PC-3 (cell line): Measurements from ENCODE around the gene TNRC6C. TPM values are rescaled to one million over a fixed set of nuclear protein-coding genes. Genes with fewer than 3 reads are reported as not detected.

Experiments used
- ATAC-seq: fragments of 200-7000 bp; cut with Tn5 transposase; 2 replicates; pipeline ENCODE4 v1.9.1; 2020; ENCODE audit warnings: mild to moderate bottlenecking, moderate library complexity
- BruUV-seq: library from RNA; stranded (reverse); fragments of 400-500 nt; replicated peaks from 2 replicates; lab custom pipeline; 2021; lab: Mats Ljungman, UMichigan
- CTCF ChIA-PET: fragments of 300-600 bp; sonication (Branson Sonifier 250); formaldehyde crosslinking; loops from one replicate; lab custom pipeline; 2022; ENCODE audit warnings: antibody characterized with exemption; lab: Charles Lee
- POLR2A ChIA-PET: fragments of 300-600 bp; sonication (Branson Sonifier 250); formaldehyde crosslinking; loops from one replicate; lab custom pipeline; 2022; ENCODE audit warnings: antibody characterized with exemption; ENCODE audit not compliant: unreplicated experiment; lab: Charles Lee
- DNase-seq: peaks from one replicate; pipeline ENCODE4 v3.0.0-alpha.2; 2015
- H2AFZ ChIP-seq: fragments of 300-600 bp; sonication (generic); 2 replicates; pipeline ENCODE4 v1.6.0; 2016; ENCODE audit warnings: antibody characterized with exemption, low read length
- H3F3A ChIP-seq: fragments of 300-600 bp; sonication (generic); one replicate; pipeline ENCODE4 v1.6.0; 2017; ENCODE audit warnings: antibody characterized with exemption, low read length, control low read depth, mild to moderate bottlenecking; ENCODE audit not compliant: unreplicated experiment
- H3K27ac ChIP-seq: fragments of 300-600 bp; sonication (generic); 2 replicates; pipeline ENCODE4 v1.5.1; 2016; ENCODE audit warnings: mild to moderate bottlenecking, low read length
- H3K27me3 ChIP-seq: fragments of 300-600 bp; sonication (generic); 2 replicates; pipeline ENCODE4 v1.6.1; 2016; ENCODE audit warnings: low read length, mixed read lengths
- H3K36me3 ChIP-seq: fragments of 300-600 bp; sonication (generic); 2 replicates; pipeline ENCODE4 v1.6.1; 2016; ENCODE audit warnings: low read depth, mixed run types, low read length, mixed read lengths
- H3K4me1 ChIP-seq: fragments of 300-600 bp; sonication (generic); 2 replicates; pipeline ENCODE4 v1.5.1; 2016; ENCODE audit warnings: low read length; ENCODE audit not compliant: insufficient read depth
- H3K4me2 ChIP-seq: fragments of 300-600 bp; sonication (generic); 2 replicates; pipeline ENCODE4 v1.6.0; 2016; ENCODE audit warnings: low read length
- H3K4me3 ChIP-seq: fragments of 300-600 bp; sonication (generic); 2 replicates; pipeline ENCODE4 v1.5.1; 2016; ENCODE audit warnings: mild to moderate bottlenecking, low read length, mixed read lengths
- H3K79me2 ChIP-seq: fragments of 300-600 bp; sonication (generic); 2 replicates; pipeline ENCODE4 v1.6.1; 2017; ENCODE audit warnings: low read length, mixed read lengths
- H3K9ac ChIP-seq: fragments of 300-600 bp; sonication (generic); 2 replicates; pipeline ENCODE4 v1.6.0; 2016; ENCODE audit warnings: mild to moderate bottlenecking, low read length
- H3K9me2 ChIP-seq: fragments of 300-600 bp; sonication (generic); replicated peaks from 2 replicates; pipeline ENCODE4 v1.6.1; 2016; ENCODE audit warnings: mixed run types, low read length, mixed read lengths
- H3K9me3 ChIP-seq: fragments of 300-600 bp; sonication (generic); 2 replicates; pipeline ENCODE4 v1.6.1; 2016; ENCODE audit warnings: low read length, mixed read lengths
- H4K20me1 ChIP-seq: fragments of 300-600 bp; sonication (generic); 2 replicates; pipeline ENCODE4 v1.6.1; 2016; ENCODE audit warnings: low read length, mixed read lengths
- EZH2 ChIP-seq: fragments of 300-600 bp; sonication (generic); IDR thresholded peaks from one replicate; pipeline ENCODE4 v1.6.1; 2017; ENCODE audit warnings: antibody characterized with exemption, mild to moderate bottlenecking, low read length; ENCODE audit not compliant: unreplicated experiment
- EZH2phosphoT487 ChIP-seq: fragments of 300-600 bp; sonication (generic); IDR thresholded peaks from 2 replicates; pipeline ENCODE4 v1.6.1; 2018; ENCODE audit warnings: mild to moderate bottlenecking, antibody characterized with exemption, low read length, borderline replicate concordance
- intact Hi-C: fragments of 100-400 bp; cut with micrococcal nuclease; formaldehyde crosslinking; loops from 2 replicates; pipeline ENCODE4 v1.9.0; 2023
- total RNA-seq: library from RNA; depleted of rRNA; stranded (reverse); fragments of >200 nt; gene quantifications from 2 replicates; pipeline ENCODE4 v1.2.3, GENCODE V29; 2014
- TF ChIP-seq, protein P1 (sequence below): fragments of 300-600 bp; sonication (generic); conservative IDR thresholded peaks from 2 replicates; pipeline ENCODE4 v1.5.1; 2017; ENCODE audit warnings: antibody characterized with exemption, low read depth, mild to moderate bottlenecking, low read length

TNRC6C gene
- total RNA-seq, 1 experiment from 2014 or later, result 5.3 TPM

- Histone ChIP-seq H3K36me3 (no peaks in the 10 kb centered on the region), H3K4me1 (no peaks in the 10 kb centered on the region), H2AFZ (no peak overlapping the region), H3K4me3 (no peak overlapping the region), H4K20me1 (no peaks in the 10 kb centered on the region), H3K27ac (no peak overlapping the region), H3F3A (no peaks in the 10 kb centered on the region), H3K9me2 (no peaks in the 10 kb centered on the region), H3K9me3 (no peaks in the 10 kb centered on the region), H3K4me2 (no peak overlapping the region), H3K27me3 (peaks cover 92% of the 10 kb centered on the region), H3K9ac (no peak overlapping the region), H3K79me2 (no peaks in the 10 kb centered on the region)
- no peak for DNase-seq
- CTCF ChIA-PET, result no interaction called here
- no TSS peak for BruUV-seq
- POLR2A ChIA-PET, result no interaction called here
- TF ChIP-seq, protein P1, sequence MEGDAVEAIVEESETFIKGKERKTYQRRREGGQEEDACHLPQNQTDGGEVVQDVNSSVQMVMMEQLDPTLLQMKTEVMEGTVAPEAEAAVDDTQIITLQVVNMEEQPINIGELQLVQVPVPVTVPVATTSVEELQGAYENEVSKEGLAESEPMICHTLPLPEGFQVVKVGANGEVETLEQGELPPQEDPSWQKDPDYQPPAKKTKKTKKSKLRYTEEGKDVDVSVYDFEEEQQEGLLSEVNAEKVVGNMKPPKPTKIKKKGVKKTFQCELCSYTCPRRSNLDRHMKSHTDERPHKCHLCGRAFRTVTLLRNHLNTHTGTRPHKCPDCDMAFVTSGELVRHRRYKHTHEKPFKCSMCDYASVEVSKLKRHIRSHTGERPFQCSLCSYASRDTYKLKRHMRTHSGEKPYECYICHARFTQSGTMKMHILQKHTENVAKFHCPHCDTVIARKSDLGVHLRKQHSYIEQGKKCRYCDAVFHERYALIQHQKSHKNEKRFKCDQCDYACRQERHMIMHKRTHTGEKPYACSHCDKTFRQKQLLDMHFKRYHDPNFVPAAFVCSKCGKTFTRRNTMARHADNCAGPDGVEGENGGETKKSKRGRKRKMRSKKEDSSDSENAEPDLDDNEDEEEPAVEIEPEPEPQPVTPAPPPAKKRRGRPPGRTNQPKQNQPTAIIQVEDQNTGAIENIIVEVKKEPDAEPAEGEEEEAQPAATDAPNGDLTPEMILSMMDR, result no peak
- TF ChIP-seq EZH2 (no peak), EZH2phosphoT487 (no peak)
- intact Hi-C loops, result no loop called here
- ATAC-seq, result no peak
Measured at GRCh38 chr17:77925831-77926543, 32.5 kb upstream of the TNRC6C start.

DNA sequence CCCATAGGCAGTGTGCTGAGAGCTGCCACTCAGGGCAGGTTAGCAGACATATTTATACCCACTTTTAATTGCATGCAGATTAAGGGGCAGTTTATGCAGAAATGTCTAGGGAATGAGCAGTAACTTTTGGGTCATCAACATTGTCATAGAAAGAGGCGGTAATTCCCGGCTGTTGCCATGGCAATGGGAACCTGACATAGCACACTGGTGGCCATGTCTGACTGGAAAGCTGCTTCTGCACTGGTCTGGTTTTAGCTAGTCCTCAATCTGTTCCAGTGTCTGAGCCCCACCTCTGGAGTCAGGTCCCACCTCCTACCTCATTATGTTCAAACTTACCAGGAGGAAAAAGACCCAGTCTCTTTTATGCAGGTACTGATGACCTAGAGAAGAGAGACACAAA, 31.5 kb upstream of the TNRC6C start:
- CTCF ChIA-PET, result no interaction called here

More for the DNA sequence above, 31.5 kb upstream of the TNRC6C start:
- intact Hi-C loops, result no loop called here
- Histone ChIP-seq H3F3A (no peaks in the 10 kb centered on the region), H3K36me3 (no peaks in the 10 kb centered on the region), H4K20me1 (no peaks in the 10 kb centered on the region), H3K9me3 (no peaks in the 10 kb centered on the region), H2AFZ (no peak overlapping the region), H3K4me2 (no peak overlapping the region), H3K4me3 (no peak overlapping the region), H3K4me1 (no peaks in the 10 kb centered on the region), H3K9me2 (no peaks in the 10 kb centered on the region), H3K27me3 (peaks cover 89% of the 10 kb centered on the region), H3K27ac (no peak overlapping the region), H3K9ac (no peak overlapping the region), H3K79me2 (no peaks in the 10 kb centered on the region)
- no TSS peak for BruUV-seq
- ATAC-seq, result no peak
- TF ChIP-seq EZH2phosphoT487, result no peak
- no peak for TF ChIP-seq EZH2
- TF ChIP-seq, protein P1, result no peak
- POLR2A ChIA-PET, result no interaction called here
- no peak for DNase-seq
